HG02884 (cell line): ENCODE results near the gene RAB11B.
"Not testable (repeated sequence)": the region's sequence is repeated elsewhere in the genome, so short reads cannot be mapped to it uniquely, and the experiment has no call there.

ENCODE experiments used
- ATAC-seq: cut with Tn5 transposase; IDR thresholded peaks from one replicate; pipeline ENCODE4 v1.9.1; 2021; ENCODE audit warnings: mild to moderate bottlenecking, moderate library complexity; ENCODE audit not compliant: unreplicated experiment

The RAB11B gene

DNA sequence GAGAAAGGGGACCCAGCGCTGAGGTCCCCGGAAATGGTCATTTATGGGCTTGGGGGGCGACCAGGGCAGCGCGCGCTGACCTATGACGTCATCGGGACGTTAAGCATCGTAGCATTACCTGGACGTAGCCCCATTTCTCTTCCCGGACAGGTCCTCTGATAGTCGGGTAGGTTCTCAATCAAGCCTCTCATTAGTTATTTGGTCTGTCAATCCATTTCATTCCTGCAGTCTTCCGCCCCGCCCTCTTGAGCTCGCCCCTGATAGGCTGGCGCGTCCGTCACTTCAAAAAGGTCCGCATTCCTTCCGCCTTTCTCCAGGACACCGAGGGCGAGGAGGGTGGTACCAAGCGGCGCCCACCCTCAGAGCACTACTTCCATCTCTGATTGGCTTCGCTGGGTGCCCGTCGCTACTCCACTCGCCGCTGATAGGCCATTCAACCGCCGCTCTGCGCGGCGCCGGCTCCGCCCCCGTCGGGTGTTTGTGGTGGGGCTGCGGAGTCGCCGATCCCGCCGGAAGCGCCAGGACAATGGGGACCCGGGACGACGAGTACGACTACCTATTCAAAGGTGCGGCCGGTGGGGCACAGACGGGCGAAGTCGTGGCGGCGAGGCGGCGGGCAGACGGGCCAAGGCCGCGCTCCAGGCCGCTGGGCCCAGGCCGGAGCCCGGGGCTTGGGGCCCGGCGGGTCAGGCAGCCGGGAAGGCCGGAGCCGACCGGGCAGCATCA, at the start of gene RAB11B:
RAB11B (plus strand) TSS at position 470 of the 726 bp plus-strand sequence; CDS start at position 527, 57 bp downstream.
- peak; percentile 92 for ATAC-seq

DNA sequence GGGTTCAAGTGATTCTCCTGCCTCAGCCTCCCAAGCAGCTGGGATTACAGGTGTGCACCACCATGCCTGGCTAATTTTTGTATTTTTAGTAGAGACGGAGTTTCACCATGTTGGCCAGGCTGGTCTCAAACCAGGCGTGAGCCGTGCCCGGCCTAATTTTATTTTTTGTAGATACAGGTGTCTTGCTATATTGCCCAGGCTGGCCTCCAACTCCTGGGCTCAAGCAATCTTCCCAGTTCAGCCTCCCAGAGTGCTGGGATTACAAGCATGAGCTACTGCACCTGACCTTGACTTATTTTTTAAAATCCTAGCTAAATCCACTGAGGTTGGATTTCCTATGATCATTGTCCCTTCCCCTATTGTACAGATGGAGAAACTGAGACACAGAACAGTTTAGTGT, 48.7 kb upstream of the RAB11B start:
- ATAC-seq: not testable (repeated sequence)

GRCh38 chr19:8342316-8342683, 47.9 kb upstream of the RAB11B start:
- no peak for ATAC-seq

- ATAC-seq: no peak
Measured at GRCh38 chr19:8342684-8343482, 47.3 kb upstream of the RAB11B start, which contains the start of gene KANK3. Gene KANK3 (minus strand): TSS chr19:8343262. CDS start chr19:8337828, 5,434 bp downstream.

- no peak for ATAC-seq
Measured at GRCh38 chr19:8343483-8343844, 46.7 kb upstream of the RAB11B start.

- not testable (repeated sequence) for ATAC-seq
Measured at GRCh38 chr19:8349629-8350372, 40.4 kb upstream of the RAB11B start.

DNA sequence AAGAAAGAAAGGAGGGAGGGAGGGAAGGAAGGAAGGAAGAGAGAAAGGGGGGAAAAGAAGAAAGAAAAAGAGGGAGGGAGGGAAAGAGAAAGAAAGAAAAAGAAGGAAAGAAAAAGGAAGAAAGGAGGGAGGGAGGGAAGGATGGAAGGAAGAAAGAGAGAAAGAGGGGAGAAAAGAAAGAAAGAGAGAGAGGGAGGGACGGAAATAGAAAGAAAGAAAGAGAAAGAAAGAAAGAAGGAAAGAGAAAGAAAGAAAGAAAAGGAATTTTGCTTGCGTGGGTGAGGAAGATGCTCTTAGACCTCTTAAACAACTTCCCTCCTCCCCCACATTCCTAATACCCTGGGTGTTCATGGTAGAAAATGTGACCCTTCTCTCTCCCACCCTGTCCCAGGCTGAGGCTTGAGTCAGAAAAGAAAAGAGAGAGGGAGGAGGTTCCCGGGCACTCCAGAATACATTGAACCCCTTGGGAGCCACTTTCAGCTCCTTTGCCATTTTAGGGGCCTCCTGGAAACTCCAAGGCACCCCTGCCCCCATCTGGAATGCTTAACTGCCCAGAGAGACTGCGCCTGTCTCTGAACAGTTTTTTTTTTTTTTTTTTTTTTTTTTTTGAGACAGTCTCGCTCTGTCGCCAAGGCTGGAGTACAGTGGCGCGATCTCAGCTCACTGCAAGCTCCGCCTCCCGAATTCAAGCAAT, 37.9 kb upstream of the RAB11B start:
- ATAC-seq: no peak

- ATAC-seq: not testable (repeated sequence)
Measured at GRCh38 chr19:8352845-8353244, 37.3 kb upstream of the RAB11B start.

DNA sequence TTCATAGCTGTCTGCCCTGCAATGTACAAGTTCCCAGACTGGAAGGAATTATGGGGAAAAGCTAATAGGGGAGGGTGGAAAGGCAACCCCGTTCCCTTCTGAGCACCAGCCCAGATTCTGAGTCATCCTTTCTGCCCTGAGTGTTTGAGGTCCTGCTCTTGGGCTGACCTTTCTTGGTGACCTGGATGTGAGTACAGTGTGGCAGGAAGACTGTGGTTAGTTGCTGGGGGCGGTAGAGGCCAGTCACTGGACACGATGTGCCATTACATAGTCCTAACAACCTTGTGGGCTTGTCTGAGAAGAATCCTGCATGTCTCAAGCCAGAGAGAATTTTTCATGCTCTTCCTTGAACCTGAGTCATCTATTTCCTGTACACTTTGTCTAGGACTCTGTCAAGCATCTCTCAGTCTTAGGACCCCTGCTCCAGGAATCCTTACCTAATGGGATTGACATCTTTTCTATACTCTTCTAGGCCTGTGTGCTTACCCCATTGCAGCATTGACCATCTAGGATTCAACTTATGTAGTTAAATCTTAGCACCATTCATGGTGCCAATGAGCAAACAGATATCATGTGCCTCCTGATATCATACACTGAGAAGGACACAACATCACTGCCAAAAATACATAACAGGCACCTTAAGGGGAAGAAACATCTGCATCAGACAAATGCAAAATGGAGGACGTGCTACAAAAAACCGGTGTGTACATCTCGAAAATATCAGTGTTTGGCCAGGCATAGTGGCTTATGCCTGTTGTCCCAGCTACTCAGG, 34.3 kb upstream of the RAB11B start:
- ATAC-seq: no peak

GRCh38 chr19:8357007-8357521, 33.1 kb upstream of the RAB11B start:
- no peak for ATAC-seq

DNA sequence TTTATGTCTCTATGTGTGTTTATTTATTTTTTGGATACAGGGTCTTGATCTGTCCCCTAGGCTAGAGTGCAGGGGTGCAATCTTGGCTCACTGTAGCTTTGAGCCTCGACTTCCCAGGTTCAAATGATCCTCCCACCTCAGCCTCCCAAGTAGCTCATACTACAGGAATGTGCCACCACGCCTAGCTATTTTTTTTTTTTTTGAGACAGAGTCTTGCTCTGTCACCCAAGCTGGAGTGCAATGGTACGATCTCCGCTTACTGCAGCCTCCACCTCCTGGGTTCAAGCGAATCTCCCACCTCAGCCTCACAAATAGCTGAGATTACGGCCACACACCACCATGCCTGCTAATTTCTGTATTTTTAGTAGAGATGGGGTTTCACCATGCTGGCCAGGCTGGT, 31.2 kb upstream of the RAB11B start:
- ATAC-seq: no peak

- no peak for ATAC-seq
Measured at GRCh38 chr19:8360196-8360595, 30.0 kb upstream of the RAB11B start.

DNA sequence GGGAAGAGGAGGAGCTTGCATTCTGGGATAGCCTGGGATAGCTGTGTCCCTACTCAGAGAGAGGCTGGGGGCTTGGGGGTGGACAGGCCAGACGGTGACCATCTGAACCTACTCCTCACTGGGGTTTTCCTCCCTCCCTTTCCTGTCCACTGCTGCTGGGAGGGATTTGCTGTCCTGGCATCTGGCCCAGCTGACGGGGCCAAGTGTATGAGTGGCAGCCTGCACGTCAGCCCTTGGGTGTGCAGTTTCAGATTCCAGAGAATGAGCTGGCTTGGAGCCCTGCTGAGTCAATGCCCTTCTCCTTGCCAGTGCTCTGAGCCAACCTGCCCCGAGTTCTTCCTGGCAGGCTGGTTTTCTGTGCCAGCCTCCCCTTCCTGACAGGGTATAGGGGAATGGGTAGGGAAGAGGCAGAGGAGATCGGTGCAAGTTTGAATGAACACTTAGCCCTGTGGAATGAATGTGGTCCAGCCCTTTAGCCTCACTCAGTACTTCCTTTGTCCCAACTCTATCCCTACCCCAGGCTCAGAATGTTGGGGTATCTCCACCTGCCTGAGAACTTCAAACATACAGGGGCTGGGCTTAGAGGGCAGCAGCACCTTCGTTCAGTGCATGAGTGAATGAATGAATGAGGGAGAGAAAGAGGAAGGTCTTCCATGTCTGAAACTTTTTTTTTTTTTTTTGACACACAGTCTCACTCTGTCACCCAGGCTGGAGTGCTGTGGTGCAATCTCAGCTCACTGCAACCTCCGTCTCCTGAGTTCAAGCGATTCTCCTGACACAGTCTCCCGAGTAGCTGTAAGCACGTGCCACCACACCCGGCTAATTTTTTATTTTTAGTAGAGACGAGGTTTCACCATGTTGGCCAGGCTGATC, 28.0 kb upstream of the RAB11B start:
- ATAC-seq: no peak

DNA sequence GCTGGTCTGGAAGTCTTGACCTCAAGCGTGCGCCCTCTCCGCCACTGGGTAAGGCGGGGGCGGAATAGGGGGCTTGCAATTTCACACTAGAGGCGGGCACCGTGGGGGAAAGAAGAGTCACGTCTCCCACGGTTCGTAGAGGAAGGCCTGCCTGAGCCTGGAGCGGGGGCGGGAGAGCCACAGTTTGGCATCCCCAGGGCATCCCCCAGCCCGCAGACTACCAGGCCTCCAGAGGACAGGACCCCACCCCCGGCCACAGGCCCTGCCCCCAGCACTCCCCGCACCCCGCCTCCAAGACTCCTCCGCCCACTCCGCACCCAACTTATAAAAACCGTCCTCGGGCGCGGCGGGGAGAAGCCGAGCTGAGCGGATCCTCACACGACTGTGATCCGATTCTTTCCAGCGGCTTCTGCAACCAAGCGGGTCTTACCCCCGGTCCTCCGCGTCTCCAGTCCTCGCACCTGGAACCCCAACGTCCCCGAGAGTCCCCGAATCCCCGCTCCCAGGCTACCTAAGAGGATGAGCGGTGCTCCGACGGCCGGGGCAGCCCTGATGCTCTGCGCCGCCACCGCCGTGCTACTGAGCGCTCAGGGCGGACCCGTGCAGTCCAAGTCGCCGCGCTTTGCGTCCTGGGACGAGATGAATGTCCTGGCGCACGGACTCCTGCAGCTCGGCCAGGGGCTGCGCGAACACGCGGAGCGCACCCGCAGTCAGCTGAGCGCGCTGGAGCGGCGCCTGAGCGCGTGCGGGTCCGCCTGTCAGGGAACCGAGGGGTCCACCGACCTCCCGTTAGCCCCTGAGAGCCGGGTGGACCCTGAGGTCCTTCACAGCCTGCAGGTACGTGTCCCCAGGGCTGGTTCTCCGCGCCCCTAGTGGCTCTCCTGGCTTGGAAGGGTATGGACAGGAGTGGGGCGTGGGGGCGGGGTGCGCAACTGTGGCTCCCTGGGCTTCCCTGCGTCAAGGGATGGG, 26.1 kb upstream of the RAB11B start, which contains the start of gene ANGPTL4:
ANGPTL4 (plus strand) TSS at position 353 of the 969 bp plus-strand sequence; CDS start at position 520, 167 bp downstream.
- no peak for ATAC-seq

- no peak for ATAC-seq
Measured at GRCh38 chr19:8366121-8366581, 24.0 kb upstream of the RAB11B start.

GRCh38 chr19:8366961-8367326, 23.2 kb upstream of the RAB11B start:
- ATAC-seq: no peak

DNA sequence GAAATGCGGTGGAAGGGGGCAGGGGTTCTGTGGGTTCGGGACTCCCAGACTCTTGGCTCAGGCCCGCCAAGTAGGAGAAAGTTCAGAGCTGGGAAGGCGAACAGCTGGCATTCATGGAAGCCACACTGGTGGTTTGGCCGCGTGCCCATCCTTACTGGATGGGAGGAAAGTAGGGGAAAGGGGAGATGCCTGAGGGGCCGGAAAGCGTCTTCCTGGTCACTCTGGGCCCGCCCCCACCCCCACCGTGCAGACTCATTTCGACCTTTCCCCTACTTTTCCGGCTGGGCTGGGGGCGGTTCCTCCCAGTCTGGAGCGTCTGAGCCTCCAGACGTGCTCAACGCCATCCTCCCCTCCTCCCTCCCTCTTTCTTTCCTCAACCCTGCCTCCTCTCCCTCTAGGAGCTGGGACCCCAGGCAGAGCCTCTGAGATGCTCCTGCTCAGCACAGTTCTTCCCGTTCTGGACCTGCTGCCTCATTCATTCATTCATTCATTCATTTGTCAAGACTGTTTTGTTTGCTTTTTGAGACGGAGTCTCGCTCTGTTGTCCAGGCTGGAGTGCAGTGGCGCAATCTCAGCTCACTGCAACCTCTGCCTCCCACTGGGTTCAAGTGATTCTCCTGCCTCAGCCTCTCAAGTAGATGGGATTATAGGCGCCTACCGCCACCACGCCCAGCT, 22.7 kb upstream of the RAB11B start:
- no peak for ATAC-seq
